B cell (primary cell): Measurements from ENCODE around the gene TAB3. TPM values are rescaled to one million over a fixed set of nuclear protein-coding genes. Genes with fewer than 3 reads are reported as not detected.

Experiments
- ATAC-seq: fragments of 200-7000 bp; cut with Tn5 transposase; one replicate; pipeline ENCODE4 v1.10.0; 2021; ENCODE audit warnings: low read depth, mild to moderate bottlenecking, moderate number of reproducible peaks, moderate library complexity
- CTCF ChIA-PET: fragments of 350-600 bp; sonication (Branson Sonifier 250); formaldehyde crosslinking; loops from one replicate; lab custom pipeline; 2021; ENCODE audit warnings: antibody characterized with exemption, inconsistent platforms; lab: Charles Lee
- POLR2A ChIA-PET: fragments of 350-600 bp; sonication (Branson Sonifier 250); formaldehyde crosslinking; loops from one replicate; lab custom pipeline; 2021; ENCODE audit warnings: antibody characterized with exemption; lab: Charles Lee
- DNase-seq: peaks from one replicate; pipeline ENCODE4 v3.0.0; 2013
- H2AFZ ChIP-seq: 2 replicates; pipeline ENCODE4 v1.6.1; 2012; ENCODE audit warnings: mild to moderate bottlenecking, low read depth, low read length; ENCODE audit not compliant: insufficient read depth, poor library complexity, severe bottlenecking
- H3K27ac ChIP-seq, 2 donors: 1 replicate in 1 of 2; 2 replicates in 1 of 2; pipeline ENCODE4 v1.5.1; 2012 to 2013; ENCODE audit warnings: low read length in 2 of 2, mild to moderate bottlenecking in 2 of 2, moderate library complexity in 1 of 2
- H3K27me3 ChIP-seq, 4 experiments: fragments of 200-600 bp in 1 of 4; sonication (generic) in 1 of 4; replicated peaks in 1 of 4; 1 replicate in 2 of 4; 2 replicates in 2 of 4; pipeline versions ENCODE4 v1.6.1 to v1.7.0; 2013 to 2016; ENCODE audit warnings: low read length in 3 of 4, mild to moderate bottlenecking in 2 of 4, mixed read lengths in 1 of 4, moderate library complexity in 1 of 4; ENCODE audit not compliant: insufficient read depth in 4 of 4, control insufficient read depth in 3 of 4; ENCODE audit errors: control extremely low read depth in 1 of 4
- H3K36me3 ChIP-seq, 2 experiments: replicated peaks in 1 of 2; 1 replicate in 1 of 2; 2 replicates in 1 of 2; pipeline versions ENCODE4 v1.6.1 to v1.7.1; 2013; ENCODE audit warnings: low read length in 1 of 2; ENCODE audit not compliant: insufficient read depth in 2 of 2, control insufficient read depth in 1 of 2; ENCODE audit errors: control extremely low read depth in 1 of 2, extremely low read depth in 1 of 2
- H3K4me1 ChIP-seq, 2 donors: fragments of 200-600 bp in 1 of 2; sonication (generic) in 1 of 2; 1 replicate in 1 of 2; 2 replicates in 1 of 2; pipeline versions ENCODE4 v1.5.1 to v1.6.1; 2013 to 2017; ENCODE audit warnings: low read length in 2 of 2; ENCODE audit not compliant: control insufficient read depth in 2 of 2, insufficient read depth in 2 of 2
- H3K4me2 ChIP-seq: replicated peaks from 2 replicates; pipeline ENCODE3; 2012; ENCODE audit warnings: mild to moderate bottlenecking, low read depth, low read length; ENCODE audit not compliant: poor library complexity, severe bottlenecking
- H3K4me3 ChIP-seq, 5 experiments: fragments of 200-600 bp in 1 of 5; sonication (generic) in 1 of 5; 1 replicate in 3 of 5; 2 replicates in 2 of 5; pipeline versions ENCODE4 v1.5.1 to v1.7.0; 2011 to 2016; ENCODE audit warnings: low read length in 4 of 5, mild to moderate bottlenecking in 4 of 5, low read depth in 2 of 5, control low read depth in 1 of 5, moderate library complexity in 1 of 5; ENCODE audit not compliant: insufficient read depth in 1 of 5; ENCODE audit errors: control extremely low read depth in 1 of 5, extremely low read depth in 1 of 5
- H3K79me2 ChIP-seq: fragments of 200-600 bp; sonication (generic); one replicate; pipeline ENCODE4 v1.6.0; 2016; ENCODE audit warnings: low read length; ENCODE audit not compliant: control insufficient read depth, insufficient read depth
- H3K9ac ChIP-seq: fragments of 200-600 bp; sonication (generic); 2 replicates; pipeline ENCODE4 v1.6.1; 2017; ENCODE audit warnings: mild to moderate bottlenecking, low read length, moderate library complexity
- H3K9me3 ChIP-seq, 3 donors: one replicate each; pipeline versions ENCODE4 v1.6.1 to v1.7.1; 2013; ENCODE audit warnings: low read length in 2 of 3; ENCODE audit not compliant: control insufficient read depth in 2 of 3, insufficient read depth in 1 of 3; ENCODE audit errors: control extremely low read depth in 1 of 3
- H4K20me1 ChIP-seq: 2 replicates; pipeline ENCODE4 v1.6.0; 2012; ENCODE audit warnings: mild to moderate bottlenecking, low read length; ENCODE audit not compliant: insufficient read depth, control insufficient read depth, poor library complexity, severe bottlenecking
- H3K27ac Mint-ChIP-seq: one replicate; pipeline ENCODE4 v1.8.0; 2021; ENCODE audit warnings: mixed read lengths
- H3K27me3 Mint-ChIP-seq: one replicate; pipeline ENCODE4 v1.8.0; 2021; ENCODE audit warnings: mixed read lengths
- H3K4me1 Mint-ChIP-seq: one replicate; pipeline ENCODE4 v1.8.0; 2021; ENCODE audit warnings: mixed read lengths
- H3K4me3 Mint-ChIP-seq: one replicate; pipeline ENCODE4 v1.8.0; 2021; ENCODE audit warnings: mixed read lengths
- H3K9me3 Mint-ChIP-seq: one replicate; pipeline ENCODE4 v1.8.0; 2022; ENCODE audit warnings: mixed read lengths; ENCODE audit not compliant: insufficient read depth
- CTCF ChIP-seq: fragments of 200-600 bp; IDR thresholded peaks from one replicate; pipeline ENCODE4 v1.8.0; 2022; ENCODE audit warnings: antibody characterized with exemption, mild to moderate bottlenecking
- EZH2 ChIP-seq: IDR thresholded peaks from 2 replicates; pipeline ENCODE4 v1.6.1; 2012; ENCODE audit warnings: borderline replicate concordance, low read depth, mild to moderate bottlenecking, moderate library complexity, low read length; ENCODE audit not compliant: insufficient read depth, poor library complexity, severe bottlenecking
- WGBS: methylation state at CpG from one replicate; pipeline ENCODE4 v1.1.5; 2013; ENCODE audit warnings: missing lambda C conversion rate; ENCODE audit not compliant: insufficient coverage; 5-methylcytosine and 5-hydroxymethylcytosine counted together
- intact Hi-C: fragments of 100-400 bp; cut with micrococcal nuclease; formaldehyde crosslinking; loops from one replicate; pipeline ENCODE4 v1.10.0; 2022
- polyA plus RNA-seq: library from polyadenylated mRNA; depleted of rRNA; stranded (reverse); fragments of >200 nt; gene quantifications from 2 replicates; pipeline ENCODE4 v1.2.3, GENCODE V29; 2012
- total RNA-seq, 2 donors: library from RNA; stranded (reverse); fragments of 120-200 nt in 1 of 2; gene quantifications; 1 replicate in 1 of 2; 2 replicates in 1 of 2; pipeline versions ENCODE4 v1.2.3 to v1.2.4, GENCODE V29; 2013 to 2022

The TAB3 gene
- total and polyA plus RNA-seq, 2 donors (not counting 1 experiment from before 2014, with no cell fraction given) = 11.4 to 26.5 TPM

- intact Hi-C loops = no loop called here
- Histone ChIP-seq H3K79me2 (no peaks in the 10 kb centered on the region), H3K9me3 (no peaks in the 10 kb centered on the region), H3K27me3 (no peaks in the 10 kb centered on the region), H3K36me3 (no peaks in the 10 kb centered on the region), H3K4me2 (no peak overlapping the region), H3K4me1 (no peaks in the 10 kb centered on the region), H3K9ac (no peak overlapping the region), H2AFZ (no peak overlapping the region), H3K27ac (no peak overlapping the region), H4K20me1 (no peaks in the 10 kb centered on the region), H3K4me3 (no peak overlapping the region)
- CTCF ChIA-PET = no interaction called here
- TF ChIP-seq EZH2 (no peak), CTCF (no peak)
- Mint-ChIP-seq H3K9me3 (no peaks in the 10 kb centered on the region), H3K4me3 (no peak overlapping the region), H3K27ac (no peak overlapping the region), H3K27me3 (no peaks in the 10 kb centered on the region), H3K4me1 (no peaks in the 10 kb centered on the region)
- WGBS = no CpG with 5 or more reads among the region's 1 CpG
- ATAC-seq = no peak
- DNase-seq = no peak
- POLR2A ChIA-PET = no interaction called here
Observed at GRCh38 chrX:30918480-30918879, 29.4 kb upstream of the TAB3 start.

GRCh38 chrX:30913492-30913891 lies 24.4 kb upstream of the TAB3 start:
- ATAC-seq (no peak), DNase-seq (no peak)
- Histone ChIP-seq H4K20me1 (no peaks in the 10 kb centered on the region), H3K9ac (no peak overlapping the region), H3K4me2 (no peak overlapping the region), H3K4me3 (no peak overlapping the region), H2AFZ (no peak overlapping the region), H3K27ac (no peak overlapping the region), H3K4me1 (peaks cover 0 to 4% of the 10 kb centered on the region in 2 donors), H3K36me3 (no peaks in the 10 kb centered on the region), H3K27me3 (no peaks in the 10 kb centered on the region), H3K9me3 (no peaks in the 10 kb centered on the region), H3K79me2 (no peaks in the 10 kb centered on the region)
- Mint-ChIP-seq H3K4me1 (peaks cover 9% of the 10 kb centered on the region), H3K9me3 (no peaks in the 10 kb centered on the region), H3K4me3 (no peak overlapping the region), H3K27ac (no peak overlapping the region), H3K27me3 (no peaks in the 10 kb centered on the region)
- POLR2A ChIA-PET = no interaction called here
- intact Hi-C loops = no loop called here
- CTCF ChIA-PET = no interaction called here
- TF ChIP-seq CTCF (no peak), EZH2 (no peak)
- WGBS = no CpG with 5 or more reads among the region's 2 CpGs
